MCF 10A (cell line): ENCODE data around the gene AK5. TPM values are rescaled to one million over a fixed set of nuclear protein-coding genes. Genes with fewer than 3 reads are reported as not detected.
A peak's percentile ranks its signal among the peaks of the same experiment; 100 is the strongest.

ENCODE experiments used
- BruUV-seq: library from RNA; stranded (reverse); fragments of 400-500 nt; replicated peaks from 2 replicates; lab custom pipeline; 2021; lab: Mats Ljungman, UMichigan
- CTCF ChIA-PET: fragments of 300-600 bp; sonication (Branson Sonifier 250); formaldehyde crosslinking; extraction: SDS; loops from one replicate; lab custom pipeline; 2021; ENCODE audit warnings: antibody characterized with exemption, inconsistent platforms; lab: Yijun Ruan, JAX
- POLR2A ChIA-PET: fragments of 300-600, 350-650 bp; sonication (Branson Sonifier 250); formaldehyde crosslinking; extraction: SDS; loops from one replicate; lab custom pipeline; 2020; ENCODE audit warnings: antibody characterized with exemption, inconsistent platforms; lab: Yijun Ruan, JAX
- DNase-seq: peaks from one replicate; pipeline ENCODE4 v3.0.0-alpha.2; 2018; ENCODE audit not compliant: unreplicated experiment
- H3K27ac Mint-ChIP-seq: one replicate; pipeline ENCODE4 v1.8.0; 2022; ENCODE audit warnings: mild to moderate bottlenecking, low read depth, mixed read lengths; ENCODE audit not compliant: unreplicated experiment
- H3K27me3 Mint-ChIP-seq: one replicate; pipeline ENCODE4 v1.8.0; 2022; ENCODE audit warnings: mixed read lengths; ENCODE audit not compliant: insufficient read depth, unreplicated experiment
- H3K36me3 Mint-ChIP-seq: one replicate; pipeline ENCODE4 v1.8.0; 2022; ENCODE audit warnings: mild to moderate bottlenecking, moderate library complexity, mixed read lengths; ENCODE audit not compliant: insufficient read depth, unreplicated experiment
- H3K4me1 Mint-ChIP-seq: one replicate; pipeline ENCODE4 v1.8.0; 2022; ENCODE audit warnings: mixed read lengths; ENCODE audit not compliant: insufficient read depth, unreplicated experiment
- H3K4me3 Mint-ChIP-seq: one replicate; pipeline ENCODE4 v1.8.0; 2022; ENCODE audit warnings: mild to moderate bottlenecking, moderate library complexity, mixed read lengths; ENCODE audit not compliant: unreplicated experiment
- H3K9me3 Mint-ChIP-seq: one replicate; pipeline ENCODE4 v1.8.0; 2022; ENCODE audit warnings: mixed read lengths; ENCODE audit not compliant: unreplicated experiment
- intact Hi-C: fragments of 100-400 bp; cut with micrococcal nuclease; formaldehyde crosslinking; loops from 2 replicates; pipeline ENCODE4 v1.14.1; 2022
- total RNA-seq: library from RNA; stranded (reverse); gene quantifications from 2 replicates; pipeline ENCODE4 v1.2.3, GENCODE V29; 2022
- TF ChIP-seq, protein P1 (sequence below): fragments of 200-600 bp; IDR thresholded peaks from one replicate; pipeline ENCODE4 v1.8.0; 2022; ENCODE audit warnings: antibody characterized with exemption, mild to moderate bottlenecking; ENCODE audit not compliant: unreplicated experiment

AK5 gene
- total RNA-seq, 1 experiment from 2014 or later, result not detected

DNA sequence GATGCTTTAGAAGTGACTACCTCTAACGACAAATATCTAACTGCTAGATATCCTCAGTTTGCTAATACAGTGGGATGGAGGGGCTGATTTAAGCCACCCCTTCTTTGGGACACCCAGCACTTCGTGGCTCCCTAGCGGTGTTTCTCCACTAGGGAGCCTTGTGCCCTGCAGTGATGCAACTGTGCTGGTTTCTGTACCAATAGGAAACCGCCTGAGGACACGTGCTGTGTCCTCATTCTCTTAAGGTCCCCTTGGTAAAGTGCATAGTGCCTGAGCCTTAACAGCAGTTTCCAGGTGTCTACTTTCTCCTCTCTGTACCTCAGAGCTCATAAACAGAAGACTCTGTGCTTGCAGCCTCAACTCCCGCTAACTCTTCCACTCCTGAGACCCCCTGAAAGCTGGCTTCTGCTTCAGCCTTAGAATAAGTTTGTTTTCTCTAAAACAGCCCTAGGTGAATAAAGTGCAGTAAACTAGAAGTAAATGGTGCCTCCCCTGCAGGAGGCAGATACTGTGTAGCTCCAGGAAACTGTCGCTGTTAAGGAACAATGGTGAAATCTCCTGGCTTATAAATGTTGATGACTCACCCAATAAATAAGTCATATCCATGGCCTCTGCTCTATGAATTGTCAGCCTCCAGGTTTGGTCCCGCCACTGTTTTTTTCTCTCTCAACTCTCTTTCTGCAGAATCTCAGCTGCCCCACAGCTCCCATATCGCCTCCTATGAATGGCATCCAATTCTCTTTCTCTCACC lies 130.4 kb downstream of the AK5 start:
- Mint-ChIP-seq H3K4me3 (no peak overlapping the region), H3K27me3 (no peaks in the 10 kb centered on the region), H3K4me1 (peaks cover 12% of the 10 kb centered on the region), H3K9me3 (peaks cover 6% of the 10 kb centered on the region), H3K27ac (no peak overlapping the region), H3K36me3 (no peaks in the 10 kb centered on the region)
- intact Hi-C loops, result no loop called here
- TF ChIP-seq, protein P1, sequence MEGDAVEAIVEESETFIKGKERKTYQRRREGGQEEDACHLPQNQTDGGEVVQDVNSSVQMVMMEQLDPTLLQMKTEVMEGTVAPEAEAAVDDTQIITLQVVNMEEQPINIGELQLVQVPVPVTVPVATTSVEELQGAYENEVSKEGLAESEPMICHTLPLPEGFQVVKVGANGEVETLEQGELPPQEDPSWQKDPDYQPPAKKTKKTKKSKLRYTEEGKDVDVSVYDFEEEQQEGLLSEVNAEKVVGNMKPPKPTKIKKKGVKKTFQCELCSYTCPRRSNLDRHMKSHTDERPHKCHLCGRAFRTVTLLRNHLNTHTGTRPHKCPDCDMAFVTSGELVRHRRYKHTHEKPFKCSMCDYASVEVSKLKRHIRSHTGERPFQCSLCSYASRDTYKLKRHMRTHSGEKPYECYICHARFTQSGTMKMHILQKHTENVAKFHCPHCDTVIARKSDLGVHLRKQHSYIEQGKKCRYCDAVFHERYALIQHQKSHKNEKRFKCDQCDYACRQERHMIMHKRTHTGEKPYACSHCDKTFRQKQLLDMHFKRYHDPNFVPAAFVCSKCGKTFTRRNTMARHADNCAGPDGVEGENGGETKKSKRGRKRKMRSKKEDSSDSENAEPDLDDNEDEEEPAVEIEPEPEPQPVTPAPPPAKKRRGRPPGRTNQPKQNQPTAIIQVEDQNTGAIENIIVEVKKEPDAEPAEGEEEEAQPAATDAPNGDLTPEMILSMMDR, result no peak
- ChIA-PET CTCF (no interaction called here), POLR2A (interaction anchor here (0.6 to 0.7 kb wide), 2 partner anchors 13 to 145 kb away, joined by 3 read pairs; no protein-coding TSS in a partner anchor)
- DNase-seq, result peak; percentile 70
- BruUV-seq, result no TSS peak

DNA sequence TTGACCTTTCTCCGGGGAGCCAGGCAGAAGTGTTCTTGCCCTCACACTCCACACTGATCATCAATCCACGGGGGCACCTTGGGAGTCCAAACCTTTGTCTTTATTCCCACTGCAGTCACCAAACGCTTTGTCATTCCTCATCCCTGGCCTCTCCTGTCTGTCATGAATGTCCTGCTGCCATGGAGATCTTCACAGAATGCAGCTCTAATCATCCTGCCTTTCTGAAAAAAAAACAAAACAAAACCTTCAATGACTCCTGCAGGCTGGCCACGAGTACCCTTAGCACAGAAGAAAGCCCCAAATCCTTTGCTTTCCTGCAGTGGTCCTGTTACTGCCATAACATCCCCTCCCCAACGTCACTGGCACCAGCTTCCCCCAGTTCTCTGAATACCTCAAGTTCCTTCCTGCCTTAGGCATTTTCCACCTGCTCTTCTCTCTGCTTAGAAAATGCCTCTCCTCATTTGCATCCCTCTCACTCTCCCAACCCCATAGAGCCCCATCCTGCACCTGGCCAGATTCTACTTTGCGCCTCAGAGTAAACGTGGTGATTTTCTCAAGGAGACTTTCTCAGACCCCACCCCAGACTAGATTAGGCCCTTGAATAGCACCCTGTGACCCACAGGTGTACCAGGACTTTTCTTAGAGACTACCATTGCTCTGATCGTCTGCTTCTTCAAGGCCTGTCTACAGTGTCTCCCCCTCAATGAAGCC lies 131.2 kb downstream of the AK5 start:
- no peaks in the 10 kb centered on the region for H3K36me3 Mint-ChIP-seq

DNA sequence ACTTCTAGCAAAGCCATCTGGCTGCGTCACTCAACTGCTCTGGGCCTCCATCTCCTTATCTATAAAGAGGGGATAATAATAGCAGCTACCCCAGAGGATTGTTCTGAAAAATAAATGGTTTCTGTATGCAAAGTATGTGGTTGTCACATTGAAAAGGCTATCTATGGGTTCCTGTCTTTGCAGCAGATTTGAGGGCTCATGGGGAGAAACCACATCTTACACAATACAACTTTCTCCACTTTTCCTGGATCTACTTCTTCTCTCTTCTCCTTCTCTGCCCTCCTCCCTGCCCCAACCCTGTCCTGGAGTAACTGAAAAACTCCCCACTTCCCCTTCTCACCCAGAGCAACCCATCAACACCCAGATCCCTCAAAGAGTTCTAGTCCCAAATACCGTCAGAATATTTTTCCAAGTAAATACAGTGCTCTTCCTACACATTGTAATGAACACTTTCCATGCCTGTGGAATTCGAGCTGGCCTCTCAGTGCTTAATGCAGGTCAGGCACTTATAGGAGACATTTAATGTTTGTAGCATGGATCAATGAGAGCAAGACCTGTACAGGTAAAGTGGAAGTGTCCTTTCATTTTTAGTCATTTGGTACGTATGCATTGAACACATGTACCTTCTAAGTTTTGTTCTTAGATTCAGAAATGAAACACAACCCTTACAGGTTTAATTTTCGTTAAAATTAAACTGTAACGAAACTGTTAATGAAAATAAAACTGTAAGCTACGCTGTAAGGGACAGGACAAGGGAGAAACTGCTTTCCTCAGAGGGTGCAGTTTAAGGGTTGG lies 131.9 kb downstream of the AK5 start:
- H3K27me3 Mint-ChIP-seq, result no peaks in the 10 kb centered on the region
- peaks cover 12% of the 10 kb centered on the region for H3K4me1 Mint-ChIP-seq
- TF ChIP-seq, protein P1, result no peak
- H3K9me3 Mint-ChIP-seq, result peaks cover 4% of the 10 kb centered on the region
- no TSS peak for BruUV-seq
- CTCF ChIA-PET, result no interaction called here
- no peak overlapping the region for H3K4me3 Mint-ChIP-seq
- intact Hi-C loops, result no loop called here
- POLR2A ChIA-PET, result no interaction called here
- DNase-seq, result no peak
- H3K36me3 Mint-ChIP-seq, result no peaks in the 10 kb centered on the region
- no peak overlapping the region for H3K27ac Mint-ChIP-seq

More for the DNA sequence above, 131.2 kb downstream of the AK5 start:
- intact Hi-C loops, result no loop called here
- Mint-ChIP-seq H3K27ac (no peak overlapping the region), H3K4me3 (no peak overlapping the region), H3K4me1 (peaks cover 12% of the 10 kb centered on the region), H3K9me3 (peaks cover 6% of the 10 kb centered on the region), H3K27me3 (no peaks in the 10 kb centered on the region)
- BruUV-seq, result no TSS peak
- POLR2A ChIA-PET, result interaction anchor here (0.6 to 0.7 kb wide), 2 partner anchors 14 to 144 kb away, joined by 3 read pairs; no protein-coding TSS in a partner anchor
- CTCF ChIA-PET, result no interaction called here
- TF ChIP-seq, protein P1, result no peak
- DNase-seq, result no peak

DNA sequence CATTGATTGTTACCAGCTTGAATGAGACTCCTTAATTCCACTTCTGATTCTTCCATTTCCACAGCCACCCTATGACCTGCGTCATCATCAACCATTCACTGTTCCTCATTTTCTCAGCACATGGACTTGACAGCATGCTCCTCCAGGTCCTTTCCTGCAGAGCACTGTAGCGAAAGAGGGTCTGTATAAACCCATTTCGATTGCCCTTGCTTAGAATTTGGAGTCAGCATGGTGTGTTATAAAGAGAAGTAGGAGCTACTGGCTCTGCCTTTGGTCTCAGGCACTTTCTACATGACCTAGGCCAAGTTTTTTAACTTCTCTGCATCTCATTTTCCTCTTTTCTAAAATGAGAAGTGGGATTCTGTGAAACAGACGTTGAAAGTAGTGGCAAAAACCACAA lies 133.8 kb downstream of the AK5 start:
- no peak overlapping the region for H3K27ac Mint-ChIP-seq
- intact Hi-C loops, result no loop called here
- H3K9me3 Mint-ChIP-seq, result no peaks in the 10 kb centered on the region
- peaks cover 12% of the 10 kb centered on the region for H3K4me1 Mint-ChIP-seq
- DNase-seq, result no peak
- POLR2A ChIA-PET, result interaction anchor here (1.0 kb wide), 1 partner anchor 9 kb away, joined by 5 read pairs; no protein-coding TSS in a partner anchor
- H3K4me3 Mint-ChIP-seq, result no peak overlapping the region
- peaks cover 16% of the 10 kb centered on the region for H3K27me3 Mint-ChIP-seq
- TF ChIP-seq, protein P1, result no peak
- H3K36me3 Mint-ChIP-seq, result no peaks in the 10 kb centered on the region
- CTCF ChIA-PET, result interaction anchor here (0.6 to 0.7 kb wide), 2 partner anchors 10 to 117 kb away, joined by 3 read pairs; no protein-coding TSS in a partner anchor
- BruUV-seq, result no TSS peak
